IPS-20b (cell line): ENCODE results near the gene MT1F.

Experiments used
- H3K27ac ChIP-seq: one replicate; pipeline ENCODE4 v1.5.1; 2013; ENCODE audit warnings: low read length
- H3K27me3 ChIP-seq: 2 replicates; pipeline ENCODE4 v1.6.1; 2013; ENCODE audit warnings: mild to moderate bottlenecking, low read length, inconsistent platforms; ENCODE audit not compliant: insufficient read depth
- H3K36me3 ChIP-seq: 2 replicates; pipeline ENCODE4 v1.6.1; 2013; ENCODE audit warnings: low read depth, mild to moderate bottlenecking, inconsistent platforms, low read length, moderate library complexity; ENCODE audit not compliant: insufficient read depth
- H3K4me1 ChIP-seq: 2 replicates; pipeline ENCODE4 v1.6.1; 2013; ENCODE audit warnings: mild to moderate bottlenecking, control low read depth, inconsistent platforms, low read length, moderate library complexity; ENCODE audit not compliant: insufficient read depth
- H3K4me3 ChIP-seq: 2 replicates; pipeline ENCODE4 v1.5.1; 2013; ENCODE audit warnings: mild to moderate bottlenecking, low read length, inconsistent platforms
- H3K9ac ChIP-seq: 2 replicates; pipeline ENCODE4 v1.6.1; 2013; ENCODE audit warnings: low read depth, mild to moderate bottlenecking, inconsistent platforms, low read length, moderate library complexity
- H3K9me3 ChIP-seq: 2 replicates; pipeline ENCODE4 v1.6.1; 2013; ENCODE audit warnings: mild to moderate bottlenecking, low read depth, low read length, inconsistent platforms; ENCODE audit not compliant: insufficient read depth

The MT1F gene

DNA sequence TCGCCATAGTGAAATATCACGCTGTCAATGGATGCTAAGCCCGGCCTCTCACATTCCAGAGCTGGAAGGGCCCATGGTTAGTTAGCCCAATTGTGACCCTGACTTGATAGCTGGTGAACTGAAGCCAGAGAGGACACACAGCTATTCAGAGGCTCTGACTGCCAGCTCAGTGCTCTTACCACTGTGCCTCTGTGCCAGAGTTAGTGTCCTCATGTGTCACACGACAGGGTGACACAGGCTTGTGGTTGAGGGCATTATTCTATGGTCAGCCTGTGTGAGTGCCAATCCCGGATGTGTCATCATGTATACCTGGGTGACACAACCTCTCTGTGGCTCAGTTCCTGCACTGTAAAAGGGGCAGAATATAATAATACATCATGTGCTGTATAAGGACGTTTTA is 22.1 kb downstream of the MT1F start:
- Histone ChIP-seq H3K27me3 (peaks cover 94% of the 10 kb centered on the region), H3K9me3 (no peaks in the 10 kb centered on the region), H3K27ac (no peak overlapping the region), H3K36me3 (no peaks in the 10 kb centered on the region), H3K9ac (no peak overlapping the region), H3K4me1 (peaks cover 13% of the 10 kb centered on the region; the same call in 1 of the 2 replicates), H3K4me3 (no peak overlapping the region)

GRCh38 chr16:56681939-56682702 is 24.4 kb downstream of the MT1F start, which contains the start of gene MT1X:
Gene MT1X, plus strand, starts transcription at chr16:56682470. Its CDS starts 71 bp downstream, at chr16:56682541.
- Histone ChIP-seq H3K36me3 (no peaks in the 10 kb centered on the region), H3K27ac (no peak within 1 kb of the TSS), H3K4me1 (peaks cover 9% of the 10 kb centered on the region; the same call in 1 of the 2 replicates), H3K4me3 (peak within 1 kb of the TSS; percentile 73), H3K27me3 (peaks cover 73% of the 10 kb centered on the region), H3K9me3 (peaks cover 3% of the 10 kb centered on the region; the same call in 1 of the 2 replicates), H3K9ac (peak within 1 kb of the TSS; percentile 81)

GRCh38 chr16:56682703-56683397 is 25.1 kb downstream of the MT1F start:
- H3K36me3 ChIP-seq, result no peaks in the 10 kb centered on the region
- H3K9me3 ChIP-seq, result peaks cover 3% of the 10 kb centered on the region; the same call in 1 of the 2 replicates
- H3K9ac ChIP-seq, result peak overlapping the region; percentile 81; the same call in 1 of the 2 replicates
- peaks cover 9% of the 10 kb centered on the region; the same call in 1 of the 2 replicates for H3K4me1 ChIP-seq
- H3K27me3 ChIP-seq, result peaks cover 68% of the 10 kb centered on the region
- no peak overlapping the region for H3K27ac ChIP-seq
- peak overlapping the region; percentile 73 for H3K4me3 ChIP-seq

- H3K9me3 ChIP-seq, result peaks cover 3% of the 10 kb centered on the region; the same call in 1 of the 2 replicates
- H3K27ac ChIP-seq, result no peak overlapping the region
- H3K27me3 ChIP-seq, result peaks cover 65% of the 10 kb centered on the region
- H3K4me3 ChIP-seq, result peak overlapping the region; percentile 73
- no peaks in the 10 kb centered on the region for H3K36me3 ChIP-seq
- H3K4me1 ChIP-seq, result peaks cover 9% of the 10 kb centered on the region; the same call in 1 of the 2 replicates
- H3K9ac ChIP-seq, result peak overlapping the region; percentile 10; the same call in 1 of the 2 replicates
These were observed 25.8 kb downstream of the MT1F start for GRCh38 chr16:56683424-56684172.

GRCh38 chr16:56684256-56684925 is 26.6 kb downstream of the MT1F start:
- Histone ChIP-seq H3K4me1 (peaks cover 9% of the 10 kb centered on the region; the same call in 1 of the 2 replicates), H3K36me3 (no peaks in the 10 kb centered on the region), H3K9ac (no peak overlapping the region), H3K27ac (no peak overlapping the region), H3K9me3 (peaks cover 3% of the 10 kb centered on the region; the same call in 1 of the 2 replicates), H3K4me3 (no peak overlapping the region), H3K27me3 (peaks cover 57% of the 10 kb centered on the region)

DNA sequence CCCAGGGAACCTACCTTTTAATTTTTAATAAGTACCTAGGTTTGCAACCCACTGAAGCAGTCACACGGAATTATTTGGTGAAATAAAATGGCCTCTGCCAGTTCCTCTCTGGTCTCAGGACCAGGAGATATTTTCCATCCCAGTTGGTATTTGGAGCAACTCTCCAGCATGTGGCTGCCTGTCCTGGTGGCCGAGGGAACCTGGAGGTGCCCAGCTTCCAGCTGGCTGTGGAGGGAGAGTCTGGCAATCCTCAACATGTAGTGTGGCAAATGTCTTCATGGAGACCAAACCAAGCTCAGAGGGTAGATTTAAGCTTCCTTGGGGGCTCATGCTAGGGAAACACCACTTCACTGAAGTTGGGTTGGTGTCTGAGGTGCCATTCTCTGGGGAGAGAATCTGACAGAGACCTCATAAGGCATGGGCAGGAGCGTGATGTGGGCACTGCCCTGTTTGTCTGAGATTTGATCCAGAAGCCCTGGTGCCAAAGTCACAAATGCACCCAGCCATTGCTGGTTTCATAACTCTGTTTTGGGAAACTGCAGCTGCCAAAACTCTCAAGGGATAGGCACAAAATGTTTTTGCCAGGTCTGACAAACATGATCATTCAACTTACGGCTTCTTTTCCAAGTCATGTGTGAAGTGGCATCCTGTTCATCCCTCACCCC is 27.3 kb downstream of the MT1F start:
- no peak overlapping the region for H3K4me3 ChIP-seq
- peaks cover 50% of the 10 kb centered on the region for H3K27me3 ChIP-seq
- H3K36me3 ChIP-seq, result no peaks in the 10 kb centered on the region
- H3K27ac ChIP-seq, result no peak overlapping the region
- peaks cover 9% of the 10 kb centered on the region; the same call in 1 of the 2 replicates for H3K4me1 ChIP-seq
- peaks cover 3% of the 10 kb centered on the region; the same call in 1 of the 2 replicates for H3K9me3 ChIP-seq
- H3K9ac ChIP-seq, result no peak overlapping the region

DNA sequence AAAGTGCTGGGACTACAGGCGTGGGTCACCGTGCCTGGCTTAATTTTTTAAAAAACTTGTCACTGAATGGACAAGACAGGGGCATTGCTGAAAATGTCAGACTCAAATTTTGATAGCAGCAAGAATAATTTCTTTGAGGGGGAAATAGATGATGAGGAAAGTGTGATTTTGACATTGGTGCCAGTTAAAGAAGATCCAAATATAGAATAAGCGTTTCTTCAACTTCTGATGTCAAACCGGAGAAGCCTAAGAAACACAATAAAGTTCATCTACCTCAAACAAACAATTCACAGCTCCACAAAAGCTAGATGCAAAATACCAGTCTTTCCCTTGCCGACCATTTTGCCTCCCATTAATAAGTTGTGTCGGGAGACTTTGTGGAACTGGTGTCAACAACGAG is 29.0 kb downstream of the MT1F start:
- H3K27ac ChIP-seq, result no peak overlapping the region
- peaks cover 6% of the 10 kb centered on the region; the same call in 1 of the 2 replicates for H3K4me1 ChIP-seq
- H3K9me3 ChIP-seq, result peaks cover 3% of the 10 kb centered on the region; the same call in 1 of the 2 replicates
- no peak overlapping the region for H3K9ac ChIP-seq
- no peak overlapping the region for H3K4me3 ChIP-seq
- H3K27me3 ChIP-seq, result peaks cover 35% of the 10 kb centered on the region
- H3K36me3 ChIP-seq, result no peaks in the 10 kb centered on the region

GRCh38 chr16:56688762-56689161 is 31.0 kb downstream of the MT1F start:
- no peaks in the 10 kb centered on the region; the same call in 1 of the 2 replicates for H3K4me1 ChIP-seq

GRCh38 chr16:56689171-56689570 is 31.4 kb downstream of the MT1F start:
- Histone ChIP-seq H3K4me3 (no peak overlapping the region), H3K9ac (no peak overlapping the region), H3K27ac (no peak overlapping the region), H3K9me3 (peaks cover 3% of the 10 kb centered on the region; the same call in 1 of the 2 replicates), H3K4me1 (no peaks in the 10 kb centered on the region; the same call in 1 of the 2 replicates), H3K27me3 (peaks cover 12% of the 10 kb centered on the region; the same call in 1 of the 2 replicates), H3K36me3 (no peaks in the 10 kb centered on the region)

More at GRCh38 chr16:56688762-56689161, 31.0 kb downstream of the MT1F start:
- no peak overlapping the region for H3K9ac ChIP-seq
- no peak overlapping the region for H3K4me3 ChIP-seq
- peaks cover 15% of the 10 kb centered on the region; the same call in 1 of the 2 replicates for H3K27me3 ChIP-seq
- no peaks in the 10 kb centered on the region for H3K36me3 ChIP-seq
- peaks cover 3% of the 10 kb centered on the region; the same call in 1 of the 2 replicates for H3K9me3 ChIP-seq
- H3K27ac ChIP-seq, result no peak overlapping the region

- Histone ChIP-seq H3K4me1 (no peaks in the 10 kb centered on the region; the same call in 1 of the 2 replicates), H3K27me3 (peaks cover 3% of the 10 kb centered on the region; the same call in 1 of the 2 replicates), H3K4me3 (no peak overlapping the region), H3K9ac (no peak overlapping the region), H3K27ac (no peak overlapping the region), H3K36me3 (no peaks in the 10 kb centered on the region), H3K9me3 (peaks cover 3% of the 10 kb centered on the region; the same call in 1 of the 2 replicates)
These were observed 32.8 kb downstream of the MT1F start for GRCh38 chr16:56690420-56691122.
